IPS-11a (cell line): ENCODE data around the gene NOXO1.

Experiments used
- H3K4me3 ChIP-seq: one replicate; pipeline ENCODE4 v1.5.1; 2013; ENCODE audit warnings: low read depth, low read length, control low read depth

The NOXO1 gene

DNA sequence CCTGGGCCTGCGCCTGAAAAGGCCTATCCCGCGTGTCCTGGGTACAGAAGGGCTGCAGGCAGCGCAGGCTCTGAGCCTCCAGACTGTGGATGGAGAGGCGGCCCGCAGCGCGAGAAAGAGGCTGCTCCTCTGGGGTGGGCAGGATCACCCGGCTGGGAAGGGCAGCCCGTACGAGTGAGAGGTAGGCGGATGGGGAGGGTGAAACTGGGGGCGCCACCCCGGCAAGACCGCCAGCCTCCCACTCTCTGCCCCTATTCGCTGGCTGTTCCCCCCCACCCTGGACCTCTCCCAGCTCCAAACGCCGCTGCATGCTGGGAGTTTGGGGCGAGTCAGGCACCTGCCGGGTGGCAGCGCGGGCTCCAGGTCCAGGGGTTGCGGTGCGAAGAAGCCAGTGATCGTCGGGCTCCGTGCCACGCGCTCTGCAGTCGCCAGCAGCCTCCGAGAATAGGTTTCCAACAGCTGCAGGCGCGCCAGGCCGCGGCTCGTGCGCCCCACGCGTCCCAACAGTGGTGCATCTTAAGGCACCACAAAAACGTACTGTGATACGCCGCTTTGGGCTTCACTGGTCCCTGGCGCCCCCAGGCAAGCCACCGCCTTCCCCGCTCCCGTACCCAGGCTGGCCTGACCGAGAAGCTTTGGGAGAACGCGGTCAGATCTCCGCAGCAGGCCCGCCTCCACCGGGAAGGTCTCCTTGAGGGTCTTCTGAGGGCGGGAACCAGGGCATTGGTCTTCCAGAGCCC is 1.1 kb downstream of the NOXO1 start:
- peak overlapping the region; percentile 17 for H3K4me3 ChIP-seq

DNA sequence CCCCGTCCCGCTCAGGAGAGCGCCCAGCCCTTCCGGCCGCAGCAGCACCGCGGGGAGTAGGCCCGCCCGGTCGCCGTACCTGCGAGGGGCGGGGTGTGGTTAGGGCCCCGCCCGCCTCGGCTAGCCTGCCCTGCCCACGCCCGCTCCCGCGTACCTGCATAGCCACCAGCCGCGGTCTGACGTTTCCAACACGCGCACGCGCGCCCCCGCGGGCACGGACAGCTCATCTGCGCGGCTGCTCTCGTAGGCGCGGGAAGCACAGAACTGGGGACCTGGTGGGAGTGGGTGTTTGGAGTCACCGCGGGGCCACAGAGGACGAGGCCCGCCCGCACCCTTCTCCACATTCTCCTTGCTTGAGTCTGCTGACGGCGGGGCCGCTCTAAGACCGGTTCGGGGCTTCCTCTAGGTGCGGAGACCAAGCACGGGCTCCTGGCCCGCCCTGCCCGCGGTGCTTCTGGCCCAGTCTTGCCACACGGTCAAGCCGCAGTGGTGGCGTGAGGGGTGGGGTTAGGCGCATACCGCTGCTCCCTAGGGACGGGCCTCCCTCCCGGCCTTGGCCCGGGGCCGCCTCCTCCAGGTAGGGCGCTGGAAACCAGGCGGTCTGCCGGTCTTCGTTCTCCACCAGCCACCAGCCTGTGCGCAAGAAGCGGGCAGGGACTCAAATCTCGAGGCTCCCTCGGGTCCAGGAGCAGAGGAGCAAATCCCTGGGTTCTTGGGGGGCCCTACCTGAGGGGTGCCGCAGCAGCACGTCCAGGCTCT is 1.8 kb downstream of the NOXO1 start:
- peak overlapping the region; percentile 17 for H3K4me3 ChIP-seq

DNA sequence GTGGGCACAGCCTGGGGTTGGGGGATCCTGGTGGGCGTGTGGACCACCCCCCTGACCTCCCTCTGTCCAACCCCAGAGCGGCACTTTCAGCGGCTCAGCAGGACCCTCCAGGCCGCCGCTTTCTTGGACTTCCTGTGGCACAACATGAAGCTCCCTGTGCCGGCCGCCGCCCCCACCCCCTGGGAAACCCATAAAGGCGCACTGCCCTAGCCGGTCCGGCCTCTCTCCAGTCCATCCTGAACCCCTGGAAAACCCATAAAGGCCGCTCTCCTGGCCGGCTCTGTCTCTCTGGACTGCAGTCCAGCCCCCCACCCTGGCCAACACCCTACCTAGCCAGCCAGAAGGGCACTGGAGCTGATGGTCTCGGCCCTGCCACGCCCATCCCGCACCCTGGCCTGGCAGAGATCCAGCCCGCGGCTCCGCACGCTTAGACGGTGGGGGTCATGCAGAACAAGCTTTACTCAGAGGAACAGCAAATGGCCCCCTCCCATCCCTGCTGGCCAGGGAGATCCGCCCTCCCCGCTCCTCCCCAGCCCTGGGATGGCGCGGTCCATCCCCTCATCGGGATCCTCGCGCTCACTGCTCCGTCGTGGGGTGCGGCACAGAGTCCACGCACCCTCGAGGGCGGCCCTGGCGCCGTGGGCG is 2.7 kb downstream of the NOXO1 start:
- no peak overlapping the region for H3K4me3 ChIP-seq

DNA sequence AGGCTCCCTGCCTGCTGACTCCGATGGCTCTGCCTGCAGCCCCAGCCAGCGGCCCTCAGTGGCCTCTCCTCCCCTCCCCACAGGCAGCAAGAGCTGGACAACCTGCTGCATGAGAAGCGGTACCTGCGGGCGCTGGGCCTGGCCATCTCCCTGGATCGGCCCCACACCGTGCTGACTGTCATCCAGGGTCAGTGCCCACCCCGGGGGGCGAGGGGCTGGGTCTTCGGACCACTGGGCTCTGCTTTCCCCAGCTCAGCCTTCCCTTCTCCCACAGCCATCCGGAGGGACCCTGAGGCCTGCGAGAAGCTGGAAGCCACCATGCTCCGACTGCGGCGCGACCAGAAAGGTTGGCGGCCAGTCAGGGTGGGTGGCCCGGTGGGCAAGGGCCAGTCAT is 3.4 kb downstream of the NOXO1 start:
- H3K4me3 ChIP-seq: no peak overlapping the region

DNA sequence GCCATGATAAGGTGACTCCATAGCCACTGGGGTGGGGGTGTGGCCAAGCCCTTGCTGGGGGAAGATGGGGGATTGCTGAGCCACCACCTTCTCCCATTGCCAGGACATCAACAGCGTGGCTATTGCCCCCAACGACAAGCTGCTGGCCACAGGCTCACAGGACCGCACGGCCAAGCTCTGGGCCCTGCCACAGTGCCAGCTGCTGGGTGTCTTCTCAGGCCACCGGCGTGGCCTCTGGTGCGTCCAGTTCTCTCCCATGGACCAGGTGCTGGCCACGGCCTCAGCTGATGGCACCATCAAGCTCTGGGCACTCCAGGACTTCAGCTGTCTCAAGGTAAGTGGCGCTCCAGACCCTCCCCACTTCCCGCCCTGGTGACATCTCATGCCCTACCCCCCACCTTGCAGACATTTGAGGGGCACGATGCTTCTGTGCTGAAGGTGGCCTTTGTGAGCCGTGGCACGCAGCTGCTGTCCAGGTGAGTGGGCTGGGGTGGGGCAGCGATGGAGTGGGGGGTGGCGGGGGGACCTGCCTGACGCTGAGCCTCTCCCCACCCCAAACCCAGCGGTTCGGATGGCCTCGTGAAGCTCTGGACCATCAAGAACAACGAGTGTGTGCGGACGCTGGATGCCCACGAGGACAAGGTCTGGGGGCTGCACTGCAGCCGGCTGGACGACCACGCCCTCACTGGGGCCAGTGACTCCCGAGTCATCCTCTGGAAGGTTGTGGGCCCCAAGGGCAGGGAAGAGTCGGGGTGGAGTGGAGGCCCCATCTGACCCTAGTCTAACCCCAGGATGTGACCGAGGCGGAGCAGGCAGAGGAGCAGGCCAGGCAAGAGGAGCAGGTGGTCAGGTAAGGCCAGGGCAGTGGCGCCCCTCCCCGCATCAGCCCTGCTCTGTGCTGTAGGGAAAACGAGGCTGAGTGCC is 4.1 kb downstream of the NOXO1 start:
- H3K4me3 ChIP-seq: no peak overlapping the region

DNA sequence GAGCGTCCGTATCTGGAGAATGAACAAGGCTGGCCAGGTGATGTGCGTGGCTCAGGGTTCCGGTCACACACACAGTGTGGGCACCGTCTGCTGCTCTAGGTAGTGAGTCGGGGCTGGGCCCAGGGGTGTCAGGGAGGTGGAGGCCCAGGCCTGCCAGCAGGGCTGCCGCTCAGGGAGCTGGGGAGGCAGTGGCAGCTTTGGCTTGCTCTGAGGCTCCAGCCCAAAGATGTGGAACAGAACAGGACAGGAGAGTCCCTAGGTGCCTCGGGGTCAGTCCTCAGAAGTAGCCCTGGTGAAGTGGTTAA is 5.1 kb downstream of the NOXO1 start:
- H3K4me3 ChIP-seq: no peak overlapping the region

DNA sequence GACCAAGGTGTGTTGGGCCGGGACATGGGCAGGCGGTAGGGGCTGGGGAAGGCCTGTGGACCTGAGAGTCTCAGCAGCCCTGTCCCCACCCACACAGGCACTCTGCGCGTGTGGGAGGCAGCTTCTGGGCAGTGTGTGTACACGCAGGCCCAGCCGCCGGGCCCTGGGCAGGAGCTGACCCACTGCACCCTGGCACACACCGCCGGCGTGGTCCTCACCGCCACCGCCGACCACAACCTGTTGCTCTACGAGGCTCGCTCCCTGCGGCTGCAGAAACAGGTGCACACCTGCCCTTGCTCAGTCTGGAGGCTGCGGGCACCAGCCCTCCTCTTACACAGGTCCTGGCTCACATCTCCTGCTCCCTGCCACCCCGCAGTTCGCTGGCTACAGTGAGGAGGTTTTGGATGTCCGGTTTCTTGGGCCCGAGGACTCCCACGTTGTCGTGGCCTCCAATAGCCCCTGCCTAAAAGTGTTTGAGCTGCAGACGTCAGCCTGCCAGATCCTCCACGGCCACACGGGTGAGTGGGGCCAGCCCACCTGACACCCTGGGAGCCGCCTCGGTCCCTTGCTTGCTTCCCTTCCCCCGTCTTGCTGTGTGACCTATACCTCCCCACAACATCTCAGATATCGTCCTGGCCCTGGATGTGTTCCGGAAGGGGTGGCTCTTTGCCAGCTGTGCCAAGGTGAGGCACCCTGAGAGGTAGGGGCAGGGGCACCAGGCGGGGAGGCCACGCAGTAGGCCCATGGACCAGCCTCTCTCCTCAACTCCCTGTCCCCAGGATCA is 5.6 kb downstream of the NOXO1 start:
- H3K4me3 ChIP-seq: no peak overlapping the region

DNA sequence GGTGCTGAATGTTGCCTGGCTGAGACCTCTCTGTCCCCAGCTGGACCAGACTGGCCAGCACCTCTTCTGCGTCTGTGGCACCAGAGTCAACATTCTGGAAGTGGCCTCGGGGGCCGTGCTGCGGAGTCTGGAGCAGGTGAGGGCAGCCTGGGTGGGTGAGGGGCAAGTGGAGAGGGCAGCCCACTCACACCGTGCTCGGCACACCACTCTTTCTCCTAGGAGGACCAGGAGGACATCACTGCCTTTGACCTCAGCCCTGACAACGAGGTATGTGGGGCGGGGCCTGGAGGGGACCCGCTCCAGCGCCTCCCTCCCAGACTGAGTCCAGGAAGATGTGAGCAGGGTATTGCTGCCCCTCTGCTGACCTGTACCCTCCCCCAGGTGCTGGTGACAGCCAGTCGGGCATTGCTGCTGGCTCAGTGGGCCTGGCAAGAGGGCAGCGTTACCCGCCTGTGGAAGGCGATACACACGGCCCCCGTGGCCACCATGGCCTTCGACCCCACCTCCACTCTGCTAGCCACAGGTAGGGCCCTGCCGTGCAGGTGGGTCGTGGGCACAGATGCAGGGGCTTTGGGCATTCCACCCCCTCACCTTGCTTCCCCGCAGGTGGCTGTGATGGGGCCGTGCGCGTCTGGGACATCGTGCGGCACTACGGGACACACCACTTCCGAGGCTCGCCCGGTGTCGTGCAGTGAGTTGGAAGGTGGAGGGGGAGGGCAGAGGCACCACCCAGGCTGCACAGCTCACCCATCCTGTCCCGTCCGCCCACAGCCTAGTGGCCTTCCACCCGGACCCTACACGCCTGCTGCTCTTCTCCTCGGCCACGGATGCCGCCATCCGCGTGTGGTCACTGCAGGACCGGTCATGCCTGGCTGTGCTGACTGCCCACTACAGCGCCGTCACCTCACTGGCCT is 6.9 kb downstream of the NOXO1 start:
- H3K4me3 ChIP-seq: no peak overlapping the region

DNA sequence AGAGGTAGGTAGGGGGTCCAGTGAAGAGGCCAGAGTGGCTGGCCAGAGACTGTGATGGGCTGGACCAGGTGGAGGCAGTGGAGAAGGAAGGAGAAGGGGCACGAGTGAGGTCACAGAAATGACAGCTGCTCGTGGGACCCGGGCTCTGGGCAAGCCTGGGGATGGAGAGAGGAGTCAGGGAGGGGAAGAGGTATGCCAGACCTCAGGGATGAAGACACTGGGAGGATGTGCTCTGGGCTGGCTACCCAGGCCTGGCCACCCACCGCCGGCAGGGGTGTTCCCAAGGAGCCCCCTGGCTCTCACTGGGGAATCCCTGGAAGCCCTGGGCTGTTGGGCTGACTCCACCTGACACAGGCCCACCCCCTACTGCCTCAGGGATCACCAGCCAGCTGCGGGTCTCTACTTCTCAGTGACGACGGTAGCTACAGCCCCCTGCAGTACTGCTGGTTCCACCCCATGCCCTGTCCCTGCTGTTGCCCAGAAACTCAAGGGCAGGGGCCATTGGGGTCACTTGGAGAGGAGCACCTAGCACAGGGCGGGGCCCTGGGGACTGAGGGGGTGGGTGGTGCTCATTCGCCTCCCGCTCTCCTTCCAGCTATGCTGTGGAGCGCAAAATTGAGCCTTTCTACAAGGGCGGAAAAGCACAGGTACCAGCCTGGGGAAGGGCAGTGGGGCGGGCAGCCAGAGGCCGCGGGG is 7.7 kb downstream of the NOXO1 start:
- H3K4me3 ChIP-seq: no peak overlapping the region

DNA sequence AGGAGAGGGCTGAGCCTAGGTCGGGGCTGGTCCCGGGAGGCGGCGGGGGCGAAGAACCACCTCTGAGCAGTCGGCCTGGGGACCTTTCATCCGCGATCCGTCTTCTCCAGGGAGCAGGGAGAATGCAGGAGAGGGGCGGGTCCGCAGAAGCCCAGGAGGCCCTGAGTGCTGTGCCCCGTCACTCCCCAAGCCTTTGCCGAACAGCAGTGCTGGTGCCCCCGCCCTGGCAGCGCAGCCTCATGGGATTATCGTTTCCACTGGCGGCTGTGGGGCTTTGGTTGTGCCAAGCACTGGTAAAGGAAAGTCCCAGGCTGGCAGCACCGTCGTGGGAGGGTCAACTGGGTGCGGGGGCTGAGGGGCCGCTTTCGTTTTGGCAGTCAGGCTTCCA is 8.8 kb downstream of the NOXO1 start:
- peak overlapping the region; percentile 92 for H3K4me3 ChIP-seq

DNA sequence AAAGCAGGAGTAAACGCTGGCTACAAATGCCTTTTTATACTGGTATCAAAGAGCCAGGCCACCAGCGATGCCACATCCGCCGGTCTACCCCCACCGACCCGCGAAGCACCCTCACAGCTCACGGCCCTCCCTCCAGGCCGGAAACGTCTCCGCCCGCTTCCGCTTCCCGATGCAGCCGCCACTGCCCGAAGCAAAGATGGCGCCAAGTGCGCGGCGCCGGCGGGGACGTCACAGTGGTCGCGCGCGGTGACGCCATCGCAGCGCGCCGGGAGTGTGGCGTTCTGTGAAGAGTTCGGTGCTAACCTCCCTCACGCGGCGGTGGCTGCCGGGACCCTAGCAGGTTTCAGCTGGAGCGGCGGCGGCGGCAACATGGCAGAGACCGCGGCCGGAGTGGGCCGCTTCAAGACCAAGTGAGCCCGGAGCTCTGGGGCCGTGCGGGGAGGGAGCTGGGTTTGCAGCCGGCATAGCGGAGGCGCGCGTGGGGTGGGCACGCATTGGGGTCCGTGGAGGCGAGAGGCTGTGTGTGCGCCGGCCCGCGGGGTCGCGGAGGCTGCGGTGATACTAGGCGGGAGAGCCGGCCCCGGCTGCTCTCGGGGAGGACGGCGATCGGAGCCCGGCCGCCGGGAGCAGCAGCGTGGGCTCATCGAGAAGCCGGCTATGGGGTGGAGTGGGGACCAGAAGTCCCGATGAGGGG is 9.3 kb downstream of the NOXO1 start, which contains the start of gene TBL3:
Gene TBL3, plus strand, starts transcription at position 258 of the 694 bp plus-strand sequence. Its CDS starts 112 bp downstream, at position 370.
- H3K4me3 ChIP-seq: peak within 1 kb of the TSS; percentile 92

DNA sequence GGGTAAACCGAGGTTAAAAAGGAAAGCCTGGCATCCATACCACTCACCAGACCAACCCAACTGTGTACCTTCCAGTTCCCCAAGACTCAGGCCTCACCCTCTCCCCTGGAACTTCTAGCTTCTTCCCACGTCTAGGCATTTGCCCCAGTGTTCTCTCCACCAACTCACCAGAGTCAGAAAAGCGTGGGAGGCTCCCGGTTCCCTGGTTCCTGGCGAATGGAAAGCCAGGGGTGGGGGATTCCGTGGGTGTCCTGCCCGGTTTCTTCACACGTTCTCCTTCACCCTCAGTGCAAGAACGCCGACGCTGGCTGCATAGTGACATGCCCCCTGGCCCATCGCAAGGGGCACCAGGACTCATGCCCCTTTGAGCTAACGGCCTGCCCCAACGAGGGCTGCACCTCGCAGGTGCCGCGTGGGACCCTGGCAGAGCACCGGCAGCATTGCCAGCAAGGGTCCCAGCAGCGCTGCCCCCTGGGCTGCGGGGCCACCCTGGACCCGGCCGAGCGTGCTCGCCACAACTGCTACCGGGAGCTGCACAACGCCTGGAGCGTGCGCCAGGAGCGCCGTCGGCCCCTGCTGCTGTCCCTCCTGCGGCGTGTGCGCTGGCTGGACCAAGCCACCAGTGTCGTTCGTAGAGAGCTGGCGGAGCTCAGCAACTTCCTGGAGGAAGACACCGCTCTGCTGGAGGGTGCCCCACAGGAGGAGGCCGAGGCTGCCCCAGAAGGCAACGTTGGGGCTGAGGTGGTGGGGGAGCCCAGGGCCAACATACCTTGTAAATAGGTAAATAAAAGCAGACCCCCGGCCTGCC is 12.9 kb downstream of the NOXO1 start:
- no peak overlapping the region for H3K4me3 ChIP-seq

DNA sequence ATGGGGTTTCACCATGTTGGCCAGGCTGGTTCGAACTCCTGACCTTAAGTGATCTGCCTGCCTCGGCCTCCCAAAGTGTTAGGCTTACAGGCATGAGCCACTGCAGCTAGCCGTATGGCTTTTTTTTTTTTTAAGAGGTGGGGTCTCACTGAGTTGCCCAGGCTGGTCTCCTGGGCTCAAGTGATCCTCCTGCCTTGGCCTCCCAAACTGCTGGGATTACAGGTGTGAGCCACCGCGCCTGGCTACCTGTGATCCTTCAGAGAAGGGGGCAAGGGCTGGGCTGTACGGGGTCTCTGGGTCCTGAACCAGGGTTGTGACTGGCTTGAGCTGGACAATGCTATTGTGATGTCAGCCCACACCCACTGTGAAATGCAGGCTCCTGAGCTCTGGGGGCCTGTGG is 14.8 kb downstream of the NOXO1 start, which contains the start of gene RNF151:
Gene RNF151, plus strand, starts transcription at position 397 of the 400 bp plus-strand sequence. CDS start 26 bp downstream, outside the sequence.
- H3K4me3 ChIP-seq: peak within 1 kb of the TSS; percentile 93

DNA sequence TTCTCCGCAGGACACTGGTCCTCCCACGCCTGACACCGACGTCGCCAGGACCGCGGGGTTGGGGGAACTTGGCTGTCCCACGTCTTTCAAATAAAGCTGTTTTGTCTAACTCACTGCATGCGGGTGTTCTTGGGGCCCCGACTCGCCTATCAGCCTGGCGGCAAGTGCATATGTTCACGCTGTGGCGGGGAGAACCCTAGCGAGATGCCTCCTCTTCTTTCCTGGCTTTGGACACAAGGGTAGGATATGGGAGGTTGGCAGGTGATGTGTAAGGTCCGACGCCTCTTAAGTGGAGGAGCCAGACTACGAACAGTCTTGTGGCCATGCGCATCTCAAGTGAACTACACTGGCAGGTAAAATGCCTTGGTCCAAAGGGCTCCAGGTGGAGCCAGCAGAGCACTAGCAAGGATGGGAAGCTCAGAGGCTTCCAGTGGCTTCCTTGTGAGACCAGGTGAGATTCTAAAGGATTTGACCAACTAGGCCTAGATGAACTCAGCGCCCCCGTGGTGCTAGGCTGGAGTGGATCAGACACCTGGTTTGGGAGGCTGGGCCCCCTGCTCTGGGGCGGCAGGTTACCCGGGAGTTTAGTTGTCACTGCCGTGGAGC is 15.8 kb downstream of the NOXO1 start:
- H3K4me3 ChIP-seq: peak overlapping the region; percentile 93

DNA sequence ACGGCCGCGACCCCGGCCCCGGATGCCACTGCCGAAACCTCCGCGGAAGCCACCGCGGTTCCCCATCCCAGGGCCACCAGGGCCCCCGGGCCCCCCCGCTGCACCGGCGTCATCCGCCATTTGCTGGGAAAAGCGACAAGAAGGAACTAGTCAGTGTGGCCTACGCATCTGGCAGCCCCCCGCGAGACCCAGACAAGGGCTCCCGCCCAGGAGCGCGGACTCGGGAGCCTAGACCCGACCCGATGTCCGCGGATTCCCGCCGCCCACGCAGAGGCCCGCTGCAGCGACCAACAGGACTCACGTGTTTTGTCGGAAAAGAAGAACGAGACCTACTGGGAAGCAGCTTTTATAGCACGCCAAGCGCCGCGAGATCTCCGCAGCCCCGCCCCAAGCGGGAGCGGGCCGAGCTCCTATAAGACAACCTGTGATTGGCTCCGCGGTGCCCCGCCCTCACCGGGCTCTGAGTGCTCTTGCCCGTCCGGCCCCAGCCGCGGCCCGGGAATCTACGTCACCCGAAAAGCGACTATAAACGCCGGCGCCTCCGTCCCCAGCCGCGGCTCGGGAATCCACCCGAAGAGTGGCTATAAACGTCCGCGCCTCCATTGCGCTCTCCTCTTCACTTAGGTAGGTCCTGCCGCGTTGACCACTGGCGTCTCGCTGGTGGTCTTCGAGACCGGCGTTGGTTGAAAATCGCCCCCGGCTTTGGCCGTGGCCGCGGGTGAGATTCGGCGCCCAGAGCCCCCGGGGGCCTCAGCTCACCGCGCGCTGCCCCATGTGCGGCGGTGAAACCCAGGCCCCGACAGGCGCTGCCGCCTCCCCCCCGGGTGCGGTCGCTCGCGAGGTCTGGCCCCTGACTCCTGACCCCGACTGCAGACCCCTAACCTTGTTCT is 16.5 kb downstream of the NOXO1 start, which contains the start of gene RPS2:
Gene RPS2, minus strand, starts transcription at position 321 of the 890 bp plus-strand sequence. Its CDS starts 201 bp downstream, at position 120.
- peak within 1 kb of the TSS; percentile 93 for H3K4me3 ChIP-seq
